A549 (cell line): ENCODE measurements around the gene PKM. TPM values are rescaled to one million over a fixed set of nuclear protein-coding genes. Genes with fewer than 3 reads are reported as not detected.

ENCODE experiments used
- ATAC-seq, 2 experiments: fragments of 200-7000 bp in 1 of 2; fragments of >200 bp in 1 of 2; cut with Nextera tagmentation in 1 of 2; cut with Tn5 transposase in 1 of 2; 3 replicates each; pipeline versions ENCODE4 v1.8.0 to v1.9.1; 2018 to 2020; ENCODE audit warnings: mild to moderate bottlenecking in 1 of 2, moderate library complexity in 1 of 2
- CTCF ChIA-PET: fragments of 300-600 bp; sonication (Branson Sonifier 250); formaldehyde crosslinking; extraction: SDS; loops from one replicate; lab custom pipeline; 2021; ENCODE audit warnings: antibody characterized with exemption, inconsistent platforms; lab: Yijun Ruan, JAX
- POLR2A ChIA-PET: fragments of 350-600 bp; formaldehyde crosslinking; extraction: SDS; loops from one replicate; lab custom pipeline; 2021; ENCODE audit warnings: antibody characterized with exemption, inconsistent platforms; lab: Yijun Ruan, JAX
- DNase-seq, 2 experiments: peaks; one replicate each; pipeline versions ENCODE4 v3.0.0 to v3.0.0-alpha.2; 2011 to 2016; ENCODE audit warnings: low read depth in 1 of 2, low spot score in 1 of 2
- FAIRE-seq: peaks from 2 replicates; lab custom pipeline; 2011; peaks lifted over from hg19 to GRCh38; lab: Jason Lieb, UNC
- H3K27ac ChIP-seq, 2 experiments: fragments of >200 bp; sonication (Bioruptor Twin); formaldehyde crosslinking; 3 replicates each; pipeline ENCODE4 v1.5.1; 2016 to 2017
- H3K4me1 ChIP-seq: fragments of >200 bp; sonication (Bioruptor Twin); formaldehyde crosslinking; 3 replicates; pipeline ENCODE4 v1.6.1; 2016
- H3K4me2 ChIP-seq: fragments of >200 bp; sonication (Bioruptor Twin); formaldehyde crosslinking; 3 replicates; pipeline ENCODE4 v1.6.1; 2016
- H3K4me3 ChIP-seq: fragments of >200 bp; sonication (Bioruptor Twin); formaldehyde crosslinking; 3 replicates; pipeline ENCODE4 v1.5.1; 2016
- H3K9me3 ChIP-seq: fragments of >200 bp; sonication (Bioruptor Twin); formaldehyde crosslinking; 3 replicates; pipeline ENCODE4 v1.6.1; 2016
- BHLHE40 ChIP-seq: IDR thresholded peaks from 2 replicates; pipeline ENCODE4 v1.6.1; 2012; ENCODE audit warnings: low read depth, low read length, inconsistent platforms
- FOSL2 ChIP-seq, 2 experiments: fragments of 450-650 bp in 1 of 2; fragments of >200 bp in 1 of 2; sonication (Bioruptor Twin) in 1 of 2; formaldehyde crosslinking; IDR thresholded peaks; 2 replicates each; pipeline versions ENCODE4 v1.5.0 to v1.6.1; 2016 to 2020; ENCODE audit warnings: mild to moderate bottlenecking in 1 of 2, moderate library complexity in 1 of 2
- GATA3 ChIP-seq: IDR thresholded peaks from 2 replicates; pipeline ENCODE4 v1.6.1; 2012; ENCODE audit warnings: borderline replicate concordance
- HOXB13 ChIP-seq: fragments of 250-450 bp; sonication (Bioruptor Pico); IDR thresholded peaks from 2 replicates; pipeline ENCODE4 v1.5.0; 2020; ENCODE audit warnings: low read depth, mild to moderate bottlenecking, moderate library complexity
- HOXB5 ChIP-seq: fragments of 250-450 bp; sonication (Bioruptor Pico); IDR thresholded peaks from 2 replicates; pipeline ENCODE4 v1.5.0; 2020; ENCODE audit warnings: mild to moderate bottlenecking, moderate library complexity
- MAX ChIP-seq: IDR thresholded peaks from 2 replicates; pipeline ENCODE4 v1.6.1; 2012
- NFE2L2 ChIP-seq: fragments of 150-350 bp; conservative IDR thresholded peaks from 2 replicates; pipeline ENCODE4 v1.6.1; 2014; ENCODE audit warnings: low read length
- NPAS2 ChIP-seq: fragments of 250-450 bp; sonication (Bioruptor Pico); IDR thresholded peaks from 2 replicates; pipeline ENCODE4 v1.8.0; 2022; ENCODE audit warnings: mild to moderate bottlenecking, moderate library complexity, borderline replicate concordance
- PBX3 ChIP-seq: IDR thresholded peaks from 2 replicates; pipeline ENCODE4 v1.6.1; 2012
- POLR2AphosphoS2 ChIP-seq: conservative IDR thresholded peaks from 2 replicates; pipeline ENCODE4 v1.6.1; 2012; ENCODE audit warnings: low read length, improper control_type of control experiment, inconsistent platforms
- REST ChIP-seq: fragments of 200-600 bp; sonication (generic); IDR thresholded peaks from 2 replicates; pipeline ENCODE4 v1.6.1; 2016; ENCODE audit warnings: antibody characterized with exemption, mild to moderate bottlenecking, moderate library complexity
- RFX5 ChIP-seq: fragments of 450-650 bp; IDR thresholded peaks from 2 replicates; pipeline ENCODE4 v1.7.1; 2014; ENCODE audit warnings: antibody characterized with exemption, mild to moderate bottlenecking, moderate library complexity
- RNF2 ChIP-seq: fragments of 200-600 bp; sonication (generic); IDR thresholded peaks from 2 replicates; pipeline ENCODE4 v1.6.1; 2016; ENCODE audit warnings: low read depth, mild to moderate bottlenecking, antibody characterized with exemption, moderate library complexity, borderline replicate concordance
- TFCP2L1 ChIP-seq: fragments of 250-450 bp; sonication (Bioruptor Pico); IDR thresholded peaks from 2 replicates; pipeline ENCODE4 v1.5.0; 2021; ENCODE audit warnings: mild to moderate bottlenecking
- ZFP36 ChIP-seq: fragments of 450-650 bp; IDR thresholded peaks from 2 replicates; pipeline ENCODE4 v1.6.1; 2014; ENCODE audit warnings: borderline replicate concordance; ENCODE audit not compliant: partially characterized antibody
- ZSCAN20 ChIP-seq: fragments of 250-450 bp; sonication (Bioruptor Pico); IDR thresholded peaks from 2 replicates; pipeline ENCODE4 v1.8.0; 2022; ENCODE audit warnings: mild to moderate bottlenecking, moderate library complexity
- WGBS: methylation state at CpG from one replicate; pipeline ENCODE4 v1.1.6; 2017; ENCODE audit errors: missing lambda C conversion rate; 5-methylcytosine and 5-hydroxymethylcytosine counted together
- polyA plus RNA-seq, 4 experiments: library from polyadenylated mRNA; depleted of rRNA in 3 of 4; stranded (reverse); fragments of >200 nt; fragmentation: RNase III in 1 of 4; extraction: RNeasy Plus Mini Kit Qiagen cat#74134 plus additional on column Dnase treatment in 1 of 4; gene quantifications; 2 replicates in 3 of 4; 3 replicates in 1 of 4; pipeline ENCODE4 v1.2.3, GENCODE V29; 2011 to 2017
- TF ChIP-seq, protein P1 (sequence below): fragments of 150-350 bp; IDR thresholded peaks from 2 replicates; pipeline ENCODE4 v1.6.1; 2014; ENCODE audit warnings: low read depth, mild to moderate bottlenecking, low read length
- TF ChIP-seq, protein P2 (sequence below): fragments of 450-650 bp; IDR thresholded peaks from 2 replicates; pipeline ENCODE4 v1.6.1; 2014; ENCODE audit warnings: antibody characterized with exemption

The PKM gene
- polyA plus RNA-seq, 2 of the 4 experiments (the other 2 are of a cell fraction): 3,443 to 3,848 TPM

DNA sequence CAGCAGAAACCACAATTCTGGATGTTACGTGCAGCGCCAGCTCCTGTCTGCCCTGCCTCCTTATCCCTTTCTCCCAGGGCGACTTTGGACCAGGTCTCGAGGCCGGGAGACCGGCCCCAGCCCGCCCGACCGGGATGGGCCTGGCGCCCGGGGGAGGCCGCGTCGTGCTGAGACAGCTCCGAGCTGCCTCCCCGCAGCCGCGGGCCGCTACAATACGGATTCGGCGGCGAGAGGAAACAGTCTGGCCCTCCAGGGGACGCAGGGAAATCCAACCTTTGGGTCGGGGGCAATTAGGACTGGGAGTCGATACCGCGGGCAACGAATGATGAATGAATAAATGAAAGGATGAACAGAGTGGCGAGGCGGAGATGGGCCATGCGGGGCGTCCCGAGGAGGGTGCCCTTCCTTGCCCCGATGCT, 33.9 kb downstream of the PKM start:
- Histone ChIP-seq H3K9me3 (no peaks in the 10 kb centered on the region), H3K4me1 (peaks cover 34% of the 10 kb centered on the region), H3K27ac (peak overlapping the region in 1 of 2 experiments; percentile 30; a peak in 1 of 6 replicates), H3K4me3 (no peak overlapping the region), H3K4me2 (no peak overlapping the region)
- DNase-seq: no peak
- FAIRE-seq: no peak
- peak; percentile 10 to 19; a peak in 4 of 6 replicates for ATAC-seq
- CTCF ChIA-PET: interaction anchor here (4.8 to 31.0 kb wide), 2 partner anchors 32 to 89 kb away, joined by 22 to 644 read pairs; partner anchors contain the start of gene PKM
- TF ChIP-seq TFCP2L1 (peak; percentile 19; the same call in 1 of the 2 replicates), POLR2AphosphoS2 (0 out of 2 replicates have a peak, but pooled peaks have one; percentile 33), PBX3 (0 out of 2 replicates have a peak, but pooled peaks have one; percentile 11), RNF2 (no peak), ZSCAN20 (CRISPR knock-in tag) (no peak), NPAS2 (no peak), REST (no peak)
- TF ChIP-seq, protein P1, sequence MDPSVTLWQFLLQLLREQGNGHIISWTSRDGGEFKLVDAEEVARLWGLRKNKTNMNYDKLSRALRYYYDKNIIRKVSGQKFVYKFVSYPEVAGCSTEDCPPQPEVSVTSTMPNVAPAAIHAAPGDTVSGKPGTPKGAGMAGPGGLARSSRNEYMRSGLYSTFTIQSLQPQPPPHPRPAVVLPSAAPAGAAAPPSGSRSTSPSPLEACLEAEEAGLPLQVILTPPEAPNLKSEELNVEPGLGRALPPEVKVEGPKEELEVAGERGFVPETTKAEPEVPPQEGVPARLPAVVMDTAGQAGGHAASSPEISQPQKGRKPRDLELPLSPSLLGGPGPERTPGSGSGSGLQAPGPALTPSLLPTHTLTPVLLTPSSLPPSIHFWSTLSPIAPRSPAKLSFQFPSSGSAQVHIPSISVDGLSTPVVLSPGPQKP: no peak
- TF ChIP-seq, protein P2, sequence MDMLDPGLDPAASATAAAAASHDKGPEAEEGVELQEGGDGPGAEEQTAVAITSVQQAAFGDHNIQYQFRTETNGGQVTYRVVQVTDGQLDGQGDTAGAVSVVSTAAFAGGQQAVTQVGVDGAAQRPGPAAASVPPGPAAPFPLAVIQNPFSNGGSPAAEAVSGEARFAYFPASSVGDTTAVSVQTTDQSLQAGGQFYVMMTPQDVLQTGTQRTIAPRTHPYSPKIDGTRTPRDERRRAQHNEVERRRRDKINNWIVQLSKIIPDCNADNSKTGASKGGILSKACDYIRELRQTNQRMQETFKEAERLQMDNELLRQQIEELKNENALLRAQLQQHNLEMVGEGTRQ: no peak
- POLR2A ChIA-PET: interaction anchor here (4.0 to 4.7 kb wide), 2 partner anchors 30 to 34 kb away, joined by 26 to 40 read pairs; partner anchors contain the start of gene PKM
- whole genome bisulfite sequencing: 91% methylated on average over 34 of the region's 35 CpGs

DNA sequence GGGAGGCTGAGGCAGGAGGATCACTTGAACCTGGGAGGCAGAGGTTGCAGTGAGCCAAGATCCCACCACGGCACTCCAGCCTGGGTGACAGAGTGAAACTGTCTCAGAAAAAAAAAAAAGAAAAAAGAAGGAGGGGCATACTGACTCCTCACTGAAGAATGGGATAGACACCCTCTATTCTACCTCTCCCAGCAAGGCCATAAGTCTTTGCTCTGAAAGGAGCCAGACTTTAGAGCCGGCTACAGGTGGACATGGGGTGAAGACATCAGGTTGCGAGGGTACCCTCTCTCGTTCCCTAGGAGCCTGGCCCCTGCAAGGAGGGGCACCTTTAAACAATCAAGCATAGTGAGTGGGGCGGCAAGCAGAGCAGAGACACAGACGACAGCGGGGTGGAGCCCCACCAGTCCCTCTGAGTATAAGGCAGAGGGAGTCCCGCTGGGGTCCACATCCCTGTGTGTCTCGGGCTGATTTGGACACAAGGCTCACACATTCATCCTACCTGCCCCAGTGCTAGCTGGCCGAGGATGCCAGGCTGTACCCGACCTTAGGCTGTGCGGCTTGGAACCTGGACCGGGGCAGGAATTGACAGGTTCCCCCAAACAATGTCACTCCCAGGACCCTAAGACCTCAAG, 34.5 kb downstream of the PKM start:
- TF ChIP-seq PBX3: no peak
- no peak for TF ChIP-seq TFCP2L1
- no peak for TF ChIP-seq NFE2L2
- no peak for TF ChIP-seq ZFP36
- TF ChIP-seq FOSL2 (IDR thresholded peaks at IDR 0.05): no peak
- no peak for TF ChIP-seq FOSL2 (CRISPR knock-in tag; IDR thresholded peaks at IDR 0.05)
- no peak for TF ChIP-seq MAX
- TF ChIP-seq RFX5: no peak
- no peak for TF ChIP-seq HOXB5 (CRISPR knock-in tag)
- no peak for TF ChIP-seq HOXB13
- no peak for TF ChIP-seq GATA3
- no peak for TF ChIP-seq BHLHE40
- TF ChIP-seq, protein P1: no peak
- peaks cover 31% of the 10 kb centered on the region for H3K4me1 ChIP-seq
- ATAC-seq: peak; percentile 40 to 45
- ChIA-PET POLR2A (interaction anchor here (4.0 kb wide), 1 partner anchor 30 kb away, joined by 26 read pairs; no protein-coding TSS in a partner anchor), CTCF (interaction anchor here (0.6 to 31.0 kb wide), 4 partner anchors 10 to 90 kb away, joined by 3 to 644 read pairs (median 14); partner anchors contain the start of gene PKM)
- FAIRE-seq: no peak
- no peak overlapping the region for H3K27ac ChIP-seq
- DNase-seq: peak; percentile 35 to 62
- WGBS: 90% methylated on average over 13 of the region's 13 CpGs
- H3K4me3 ChIP-seq: no peak overlapping the region
- no peak overlapping the region for H3K4me2 ChIP-seq
- H3K9me3 ChIP-seq: no peaks in the 10 kb centered on the region
